NCI-H1105 (cell line): ENCODE data around the gene AMZ1.

Source experiments
- DNase-seq: peaks from one replicate; lab custom pipeline; 2025; lab: John Stamatoyannopoulos, UW

AMZ1 gene, protein sequence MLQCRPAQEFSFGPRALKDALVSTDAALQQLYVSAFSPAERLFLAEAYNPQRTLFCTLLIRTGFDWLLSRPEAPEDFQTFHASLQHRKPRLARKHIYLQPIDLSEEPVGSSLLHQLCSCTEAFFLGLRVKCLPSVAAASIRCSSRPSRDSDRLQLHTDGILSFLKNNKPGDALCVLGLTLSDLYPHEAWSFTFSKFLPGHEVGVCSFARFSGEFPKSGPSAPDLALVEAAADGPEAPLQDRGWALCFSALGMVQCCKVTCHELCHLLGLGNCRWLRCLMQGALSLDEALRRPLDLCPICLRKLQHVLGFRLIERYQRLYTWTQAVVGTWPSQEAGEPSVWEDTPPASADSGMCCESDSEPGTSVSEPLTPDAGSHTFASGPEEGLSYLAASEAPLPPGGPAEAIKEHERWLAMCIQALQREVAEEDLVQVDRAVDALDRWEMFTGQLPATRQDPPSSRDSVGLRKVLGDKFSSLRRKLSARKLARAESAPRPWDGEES

GRCh38 chr7:2687881-2688318 is at the start of gene AMZ1:
AMZ1 (plus strand) TSS chr7:2688202; CDS start chr7:2700452, 12,250 bp downstream.
- DNase-seq, result no peak

DNA sequence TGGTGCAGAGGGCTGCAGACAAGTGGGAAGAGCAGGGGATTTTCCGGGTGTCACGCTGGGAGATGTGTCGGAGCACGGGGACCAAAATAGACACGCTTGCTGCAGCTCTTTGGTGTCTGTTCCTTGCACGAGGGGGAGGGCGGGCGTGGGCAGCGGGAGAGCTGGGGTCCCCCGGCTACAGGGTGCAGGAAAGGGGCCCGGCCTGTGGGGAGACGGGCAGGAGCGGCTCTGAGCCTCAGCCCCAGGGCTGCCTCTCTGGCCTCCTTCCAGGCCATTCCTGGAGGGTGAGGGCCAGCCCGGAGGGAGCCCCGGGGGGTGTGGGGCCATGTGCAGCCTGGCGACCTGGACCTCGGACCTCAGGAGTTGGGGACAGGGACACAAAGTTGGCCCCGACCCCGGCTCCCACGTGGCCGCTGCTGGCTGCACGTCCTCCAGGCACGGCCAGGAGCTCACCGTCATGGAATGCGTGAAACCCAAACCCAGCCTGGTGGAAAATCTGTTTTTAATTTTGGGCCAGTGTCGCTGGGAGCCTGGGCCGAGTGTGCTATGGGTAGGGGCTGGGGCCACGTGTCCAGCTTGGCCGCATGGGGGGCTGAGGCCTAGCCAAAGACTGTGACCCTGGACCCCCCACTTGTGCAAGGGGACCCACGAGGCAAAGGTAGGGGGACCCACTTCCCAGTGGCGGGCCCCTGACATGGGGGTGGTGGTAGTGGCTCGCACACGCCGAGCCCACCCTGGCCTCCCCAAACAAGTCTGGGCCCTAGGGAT is 49.6 kb upstream of the AMZ1 start:
- DNase-seq, result no peak

DNA sequence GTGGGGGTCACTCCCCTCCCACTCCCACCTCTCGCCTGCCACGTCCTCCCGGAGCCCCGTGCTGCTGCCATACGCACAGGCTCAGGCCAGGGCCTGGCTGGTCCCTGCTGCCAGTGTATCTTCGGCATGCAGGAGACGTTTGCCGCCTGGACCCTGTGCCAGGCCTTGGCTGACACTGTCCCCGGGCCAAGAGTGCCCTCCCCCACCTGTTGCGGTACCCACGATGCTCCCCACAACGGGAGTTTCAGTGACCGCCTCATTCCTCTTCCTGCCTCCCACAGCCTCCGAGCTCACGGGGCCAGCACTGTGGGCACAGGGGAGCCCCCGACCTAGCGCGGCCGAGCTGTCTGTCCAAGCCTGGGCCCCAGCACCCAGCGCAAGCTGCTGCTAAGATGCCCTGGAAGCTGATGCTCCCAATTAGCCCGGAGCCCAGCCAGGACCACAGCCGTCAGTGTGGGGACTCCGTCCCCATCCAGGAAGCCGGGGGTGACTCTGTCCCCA is 48.8 kb upstream of the AMZ1 start:
- no peak for DNase-seq

DNA sequence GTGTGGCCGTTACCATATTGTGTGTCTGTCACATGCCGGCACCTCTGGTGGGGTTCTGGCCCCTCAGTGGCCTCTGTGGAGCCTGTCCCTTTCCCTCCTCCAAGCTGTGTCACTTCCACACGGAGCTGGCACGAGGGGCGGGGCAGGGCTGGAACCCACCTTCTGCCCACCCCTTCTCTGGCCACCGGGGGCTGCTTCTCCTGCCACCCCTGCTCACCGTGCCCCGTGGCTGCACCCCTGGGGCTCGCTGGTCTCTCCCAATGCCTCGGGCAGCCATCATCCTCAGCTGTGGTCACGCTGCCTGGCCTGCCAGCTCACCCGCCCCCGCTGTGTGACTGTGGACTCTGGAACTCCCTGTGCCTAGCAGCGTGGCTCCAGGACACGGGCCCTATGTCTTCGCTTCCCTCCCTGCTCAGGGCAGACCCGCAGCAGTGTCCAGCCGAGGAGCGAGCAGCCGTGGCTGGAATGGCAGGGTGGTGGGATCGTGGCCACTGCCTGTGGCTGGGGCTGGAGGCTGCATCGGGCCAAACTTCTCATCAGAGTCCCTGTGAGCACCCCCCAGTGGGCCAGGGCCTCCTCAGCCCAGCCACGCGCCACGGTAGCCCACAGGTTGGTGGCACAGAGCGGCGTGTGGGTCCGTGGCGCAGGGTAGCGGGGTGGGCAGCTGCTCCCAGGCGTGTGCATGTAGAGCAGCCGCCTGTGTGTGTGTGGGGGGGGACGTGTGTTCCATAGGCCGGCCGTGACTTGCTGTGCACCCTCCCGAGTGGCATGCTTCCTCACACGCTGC is 48.1 kb upstream of the AMZ1 start:
- DNase-seq, result no peak

GRCh38 chr7:2640482-2640830 is 47.5 kb upstream of the AMZ1 start:
- no peak for DNase-seq

DNA sequence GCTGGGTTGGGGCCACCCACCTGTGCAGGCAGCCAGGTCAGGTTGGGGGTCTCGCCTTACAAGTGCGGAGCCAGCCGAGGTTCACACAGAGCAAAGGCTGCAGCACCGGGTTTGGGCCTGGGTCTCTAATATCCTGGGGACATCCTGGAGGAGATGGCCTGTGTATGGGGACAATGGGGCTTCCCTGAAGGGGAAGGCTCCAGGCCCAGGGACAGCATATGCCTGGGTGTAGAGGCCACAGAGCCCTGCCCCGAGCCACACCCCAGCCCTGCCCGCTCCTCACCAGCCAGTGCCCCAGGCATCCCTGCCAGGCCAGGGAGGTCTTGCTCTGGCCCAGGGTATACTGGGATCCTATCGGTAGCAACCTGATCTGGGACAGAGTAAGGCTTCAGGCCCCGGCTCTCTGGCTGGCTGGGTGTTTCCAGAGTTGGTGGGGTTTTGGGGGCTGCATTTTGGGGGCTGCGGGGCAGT is 47.1 kb upstream of the AMZ1 start:
- no peak for DNase-seq

- DNase-seq, result no peak
Measured at GRCh38 chr7:2641406-2642393, 46.3 kb upstream of the AMZ1 start.

DNA sequence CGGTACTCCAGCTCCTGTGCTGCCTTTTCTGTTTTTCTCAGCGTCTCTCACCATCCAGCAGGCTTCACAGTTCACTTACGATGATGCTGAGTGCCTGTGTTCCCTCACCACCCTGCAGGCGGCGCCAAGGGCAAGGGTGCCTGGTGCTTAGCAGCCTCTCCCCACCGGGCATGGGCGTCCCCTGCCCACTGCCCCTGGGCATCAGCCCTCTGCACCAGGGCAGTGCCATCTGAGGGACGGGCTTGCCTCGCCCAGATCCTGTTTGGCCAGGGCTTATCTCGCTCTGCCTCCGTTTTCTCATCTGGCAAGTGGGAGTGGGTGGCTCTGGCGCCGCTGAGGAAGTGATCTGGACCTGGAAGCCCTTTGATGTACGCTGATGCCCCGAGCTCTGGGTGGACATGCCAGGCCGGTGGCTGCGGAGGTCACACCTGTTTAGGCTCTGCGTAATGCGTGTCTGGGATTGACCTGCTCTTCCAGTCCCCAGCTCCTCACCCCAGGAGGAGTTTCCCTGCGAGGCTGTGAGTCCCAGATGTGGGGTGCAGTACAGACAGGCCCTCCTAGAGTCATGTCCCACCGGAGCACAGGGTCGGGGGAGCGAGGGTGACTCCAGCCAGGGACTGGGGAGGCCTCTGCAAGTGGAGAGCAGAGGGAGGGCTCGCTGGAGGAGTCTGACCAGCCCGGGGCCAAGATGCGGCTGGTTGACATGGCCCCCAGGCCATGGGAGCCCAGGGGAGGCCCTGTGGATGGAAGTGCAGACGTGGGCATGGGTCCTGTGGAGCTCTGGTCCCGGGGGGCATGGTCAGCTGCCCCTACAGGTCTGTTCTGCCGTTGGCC is 44.4 kb upstream of the AMZ1 start:
- DNase-seq, result no peak

- DNase-seq, result no peak
Measured at GRCh38 chr7:2644220-2644561, 43.8 kb upstream of the AMZ1 start.

DNA sequence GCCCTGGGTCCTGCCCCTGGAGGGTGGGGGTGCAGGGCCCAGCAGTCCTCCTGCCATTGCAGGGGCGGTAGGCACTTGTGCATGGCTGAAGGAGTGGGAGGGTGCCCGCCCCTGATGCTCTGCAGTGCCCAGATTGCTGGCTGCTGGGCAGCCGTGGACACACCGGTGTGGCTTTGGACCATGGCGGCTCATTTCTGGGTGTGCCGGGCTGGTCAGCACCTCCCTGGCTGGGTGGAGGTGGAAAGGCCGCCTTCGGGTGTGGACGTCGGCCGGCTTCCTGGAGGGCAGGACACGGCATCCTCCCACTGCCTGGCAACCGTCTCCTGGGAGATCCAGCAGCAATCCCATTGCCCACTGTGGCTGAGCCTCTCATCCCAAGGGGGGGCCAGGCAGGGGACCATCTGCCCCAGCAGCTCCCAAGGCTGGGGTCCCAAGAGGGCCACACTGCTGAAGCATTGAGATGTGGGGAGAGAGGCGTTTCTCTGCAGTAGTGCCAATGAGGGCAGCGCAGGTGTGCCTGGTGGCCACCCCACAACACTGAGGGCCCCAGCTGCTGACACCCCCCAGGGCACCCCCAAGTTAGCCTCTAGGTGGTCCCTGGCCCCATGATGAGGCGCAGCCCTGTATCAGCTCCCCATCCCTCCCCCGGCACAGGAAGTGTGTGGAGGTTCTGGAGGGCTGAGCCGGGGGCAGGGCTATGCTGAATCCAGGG is 43.3 kb upstream of the AMZ1 start:
- DNase-seq, result no peak

DNA sequence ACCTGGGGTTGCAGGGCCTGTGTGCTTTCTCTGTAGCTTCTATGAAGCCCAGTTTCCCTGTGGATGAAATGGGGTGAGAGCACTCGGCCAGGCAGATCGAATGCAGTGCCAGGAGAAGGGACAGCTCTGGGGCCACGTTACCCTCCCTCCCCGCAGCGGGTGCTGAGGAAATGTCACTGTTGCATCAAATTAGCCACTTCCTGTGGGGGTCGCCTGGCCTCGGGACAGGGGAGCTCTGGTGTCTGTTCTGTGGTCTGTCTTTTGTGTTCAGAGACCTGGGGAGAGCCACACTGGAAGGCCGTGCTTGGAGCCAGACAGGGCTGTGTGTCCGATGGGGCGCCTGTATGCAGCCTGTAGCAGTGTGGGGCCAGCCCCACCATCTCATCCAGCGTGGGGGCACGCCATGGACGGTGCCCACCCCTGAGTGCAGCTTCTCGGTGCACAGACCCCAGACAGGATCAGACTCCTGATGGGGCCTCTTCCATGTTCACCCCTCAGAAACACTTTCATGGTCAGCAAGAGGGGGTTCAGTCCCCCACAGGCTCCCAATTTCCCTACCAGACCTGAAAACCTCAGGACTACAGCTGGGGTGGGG is 42.6 kb upstream of the AMZ1 start:
- DNase-seq, result no peak

DNA sequence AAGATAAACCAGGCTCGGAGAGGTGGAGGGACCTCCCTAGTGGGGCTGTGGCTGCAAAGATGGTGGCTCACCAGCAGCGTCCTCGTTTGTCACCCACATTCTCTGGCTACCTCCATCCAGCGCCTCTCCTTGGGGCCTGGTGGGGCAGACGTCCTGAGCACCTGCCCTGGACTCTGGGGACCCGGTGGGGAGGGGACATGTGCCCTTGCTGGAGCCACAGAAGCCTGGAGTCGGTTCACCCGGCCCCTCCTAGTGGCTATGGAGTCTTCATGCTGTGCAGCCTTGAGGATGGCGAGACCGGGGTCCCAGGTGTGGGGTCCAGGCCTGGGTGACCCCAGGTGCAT is 41.7 kb upstream of the AMZ1 start:
- no peak for DNase-seq

- no peak for DNase-seq
Measured at GRCh38 chr7:2646680-2647571, 41.1 kb upstream of the AMZ1 start.

- DNase-seq, result no peak
Measured at GRCh38 chr7:2647594-2648172, 40.3 kb upstream of the AMZ1 start.

DNA sequence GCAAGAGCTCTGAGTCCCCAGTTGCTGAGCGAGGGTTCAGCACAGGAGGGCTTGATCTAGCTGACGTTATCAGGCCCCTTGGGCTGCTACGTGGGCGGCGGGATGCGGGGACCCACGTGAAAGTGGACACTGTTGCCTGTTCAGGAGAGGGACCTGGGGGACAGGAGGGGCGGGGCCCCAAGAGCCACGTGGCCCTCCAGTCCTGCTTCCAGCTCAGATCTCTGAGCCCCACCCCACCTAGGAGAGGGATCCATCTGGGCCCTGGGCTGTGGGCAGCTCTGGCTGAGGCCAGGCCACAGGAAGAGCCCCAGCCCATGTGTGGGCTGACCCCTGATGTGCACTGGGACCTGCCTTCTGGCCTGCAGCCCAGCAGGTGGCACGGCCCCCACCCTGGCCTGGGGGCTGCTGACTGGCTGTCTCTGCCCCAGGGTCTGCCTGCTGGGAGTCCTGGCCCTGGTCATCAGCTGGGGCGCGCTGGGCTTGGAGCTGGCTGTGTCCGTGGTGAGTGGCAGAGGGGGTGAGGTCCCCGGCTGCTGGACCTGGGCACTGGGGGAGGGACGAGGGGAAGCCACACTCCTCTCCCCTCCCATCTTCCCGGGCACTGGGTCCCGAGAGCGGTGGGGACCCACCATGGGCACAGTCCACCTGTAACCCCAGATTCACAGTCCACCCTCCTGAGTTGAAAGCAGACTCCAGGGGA is 38.7 kb upstream of the AMZ1 start:
- no peak for DNase-seq

DNA sequence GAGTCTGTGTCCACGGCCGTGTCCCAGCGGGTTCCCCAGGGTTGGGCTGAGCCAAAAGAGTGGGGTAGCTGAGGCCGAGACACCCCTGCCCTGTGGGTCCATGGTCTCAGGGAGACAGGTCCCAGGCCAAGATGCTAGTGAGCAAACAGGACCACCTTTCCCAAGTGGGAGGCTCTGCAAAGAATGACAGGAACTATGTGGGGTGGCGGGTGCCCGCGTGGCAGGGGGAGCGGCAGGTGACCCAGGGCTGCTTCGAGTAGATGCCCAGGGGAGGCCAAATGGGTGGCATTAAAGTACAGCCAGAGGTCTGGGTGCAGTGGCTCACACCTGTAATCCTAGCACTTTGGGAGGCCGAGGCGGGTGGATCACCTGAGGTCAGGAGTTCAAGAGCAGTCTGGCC is 38.0 kb upstream of the AMZ1 start:
- DNase-seq, result no peak

GRCh38 chr7:2650451-2650850 is 37.6 kb upstream of the AMZ1 start:
- DNase-seq, result no peak
